ENCODE measurements around the gene NEU3. TPM values are rescaled to one million over a fixed set of nuclear protein-coding genes. Genes with fewer than 3 reads are reported as not detected.

Gene NEU3, protein sequence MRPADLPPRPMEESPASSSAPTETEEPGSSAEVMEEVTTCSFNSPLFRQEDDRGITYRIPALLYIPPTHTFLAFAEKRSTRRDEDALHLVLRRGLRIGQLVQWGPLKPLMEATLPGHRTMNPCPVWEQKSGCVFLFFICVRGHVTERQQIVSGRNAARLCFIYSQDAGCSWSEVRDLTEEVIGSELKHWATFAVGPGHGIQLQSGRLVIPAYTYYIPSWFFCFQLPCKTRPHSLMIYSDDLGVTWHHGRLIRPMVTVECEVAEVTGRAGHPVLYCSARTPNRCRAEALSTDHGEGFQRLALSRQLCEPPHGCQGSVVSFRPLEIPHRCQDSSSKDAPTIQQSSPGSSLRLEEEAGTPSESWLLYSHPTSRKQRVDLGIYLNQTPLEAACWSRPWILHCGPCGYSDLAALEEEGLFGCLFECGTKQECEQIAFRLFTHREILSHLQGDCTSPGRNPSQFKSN
- total RNA-seq = 6.3 and 6.9 TPM in 2 replicates

DNA sequence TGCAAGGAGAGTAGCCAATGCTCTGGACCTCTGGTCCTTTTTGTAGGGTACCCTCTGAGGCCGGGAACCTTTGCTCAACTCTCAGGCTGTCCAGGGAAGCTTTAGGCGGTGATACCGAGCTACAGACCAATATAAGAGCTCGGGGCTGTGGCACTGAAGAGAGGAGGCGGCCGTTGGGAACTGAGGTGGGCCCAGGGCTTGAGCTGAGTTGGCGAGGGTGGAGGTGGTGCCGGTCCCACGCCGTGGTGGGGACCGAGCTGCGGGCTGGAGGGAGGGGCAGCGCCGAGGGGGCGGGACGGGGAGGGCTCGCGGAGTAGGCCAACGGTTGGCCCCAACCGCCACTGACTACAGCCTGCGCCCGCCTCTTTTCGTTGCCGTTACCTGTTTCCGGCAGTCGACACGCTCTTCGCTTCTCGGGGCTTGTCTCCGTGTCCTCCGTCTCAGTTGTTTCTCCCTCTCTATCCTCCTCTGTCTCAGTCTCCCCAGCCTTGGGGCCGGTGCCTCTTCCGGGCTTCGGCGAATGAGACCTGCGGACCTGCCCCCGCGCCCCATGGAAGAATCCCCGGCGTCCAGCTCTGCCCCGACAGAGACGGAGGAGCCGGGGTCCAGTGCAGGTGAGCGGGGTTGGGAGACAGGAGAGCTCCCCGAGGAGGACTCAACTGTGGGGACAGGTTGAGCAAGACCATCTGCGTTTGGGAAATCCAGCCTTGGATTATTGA is at the start of gene NEU3:
NEU3 (plus strand) TSS at position 393 of the 719 bp plus-strand sequence; CDS start at position 521, 128 bp downstream.

DNA sequence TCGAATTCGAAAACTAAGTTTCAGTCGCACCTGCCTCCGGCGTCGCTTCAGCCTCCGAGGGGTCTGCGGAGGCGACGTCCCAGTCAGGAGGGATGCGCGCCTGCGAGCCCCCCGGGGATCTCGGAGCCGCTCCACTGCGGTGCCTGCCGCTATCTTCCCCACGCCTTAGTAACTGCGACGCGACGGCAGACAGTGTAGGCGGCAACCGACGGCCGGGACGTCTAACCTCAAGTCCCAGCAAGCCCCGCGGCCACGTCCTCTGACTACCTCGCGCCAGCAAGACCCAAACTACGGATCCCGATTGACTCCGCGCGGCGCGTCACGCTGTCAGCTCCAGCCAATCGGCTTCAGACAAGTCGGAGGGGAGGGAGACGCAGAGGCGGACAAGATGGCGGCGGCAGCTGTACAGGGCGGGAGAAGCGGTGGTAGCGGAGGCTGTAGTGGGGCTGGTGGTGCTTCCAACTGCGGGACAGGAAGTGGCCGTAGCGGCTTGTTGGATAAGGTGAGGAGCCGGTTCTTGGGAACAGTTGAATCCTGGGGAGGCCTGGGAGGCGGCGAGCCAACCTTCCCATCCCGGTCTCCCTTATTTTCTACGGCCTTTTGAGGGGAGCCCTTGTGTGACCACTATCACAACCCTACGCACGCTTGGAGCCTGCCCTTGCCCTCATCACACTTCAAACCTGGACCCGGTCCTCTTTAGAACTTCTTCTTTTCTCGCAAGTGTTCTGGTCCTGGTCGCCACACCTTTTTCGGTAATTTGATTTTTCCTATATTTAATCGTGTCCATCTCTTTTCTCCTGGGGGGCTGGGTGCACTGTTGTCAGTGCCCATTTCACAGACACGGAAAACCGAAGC is 39.6 kb upstream of the NEU3 start, which contains the start of the genes SPCS2 and XRRA1:
SPCS2 (plus strand) TSS at position 369 of the 855 bp plus-strand sequence; CDS start at position 389, 20 bp downstream.
XRRA1 (minus strand) TSS at position 194 of the 855 bp plus-strand sequence. CDS start 8,213 bp downstream, outside the sequence.

Other genes with a start within 250 kb of the NEU3 start
- 18.6 and 21.2 TPM in 2 replicates for gene RNF169, start 240.1 kb upstream of the NEU3 start, total RNA-seq
- 13.6 and 23.3 TPM in 2 replicates for gene XRRA1, start 39.8 kb upstream of the NEU3 start, total RNA-seq
- gene SPCS2, start 39.7 kb upstream of the NEU3 start, total RNA-seq = 34.5 and 36.9 TPM in 2 replicates
- gene OR2AT4, start 107.9 kb downstream of the NEU3 start, total RNA-seq = not detected in 2 replicates
- gene SLCO2B1, start 162.2 kb downstream of the NEU3 start, total RNA-seq = 0.03 TPM in 1 of 2 replicates, not detected in the other

Data from smooth muscle cell of the pulmonary artery (primary cell).